Brain microvascular endothelial cell (primary cell): ENCODE data around the gene KRT26.
"Not testable (repeated sequence)": the region's sequence is repeated elsewhere in the genome, so short reads cannot be mapped to it uniquely, and the experiment has no call there.

Experiments
- DNase-seq: peaks from one replicate; pipeline ENCODE4 v3.0.0-alpha.2; 2020
- H3K27ac ChIP-seq: fragments of 250-450 bp; sonication (Bioruptor Pico); 2 replicates; pipeline ENCODE4 v1.5.1; 2020; ENCODE audit warnings: mild to moderate bottlenecking, moderate library complexity
- H3K27me3 ChIP-seq: fragments of 250-450 bp; sonication (Bioruptor Pico); replicated peaks from 2 replicates; pipeline ENCODE4 v1.5.1; 2020; ENCODE audit warnings: mild to moderate bottlenecking
- H3K36me3 ChIP-seq: fragments of 250-450 bp; sonication (Bioruptor Pico); replicated peaks from 2 replicates; pipeline ENCODE4 v1.5.1; 2020; ENCODE audit warnings: mild to moderate bottlenecking
- H3K4me3 ChIP-seq: 2 replicates; pipeline ENCODE4 v1.5.1; 2011; ENCODE audit warnings: low read depth, mild to moderate bottlenecking, control low read depth, low read length, moderate library complexity
- CTCF ChIP-seq: IDR thresholded peaks from 2 replicates; pipeline ENCODE4 v1.5.1; 2011; ENCODE audit warnings: low read depth, mild to moderate bottlenecking, moderate library complexity, low read length, control low read depth, inconsistent platforms; ENCODE audit errors: missing control alignments
- in situ Hi-C: cut with HindIII; loops from 2 replicates; pipeline ENCODE4 v1.10.0; 2017; ENCODE audit warnings: low sequenced_read_pairs, low pct_ligation_motif_present

The KRT26 gene

GRCh38 chr17:40818343-40818732, 46.3 kb upstream of the KRT26 start:
- Histone ChIP-seq H3K4me3 (peak overlapping the region; percentile 59), H3K27me3 (no peaks in the 10 kb centered on the region), H3K27ac (peak overlapping the region; percentile 82), H3K36me3 (peaks cover 8% of the 10 kb centered on the region)
- no peak for TF ChIP-seq CTCF
- no peak for DNase-seq
- in situ Hi-C loops, result no loop called here

- TF ChIP-seq CTCF, result no peak
- Histone ChIP-seq H3K27ac (no peak overlapping the region), H3K27me3 (no peaks in the 10 kb centered on the region), H3K4me3 (no peak overlapping the region), H3K36me3 (peaks cover 8% of the 10 kb centered on the region)
- no peak for DNase-seq
- in situ Hi-C loops, result no loop called here
These were observed 45.2 kb upstream of the KRT26 start for GRCh38 chr17:40817103-40817682.

- no peak for TF ChIP-seq CTCF
- in situ Hi-C loops, result no loop called here
- Histone ChIP-seq H3K27me3 (no peaks in the 10 kb centered on the region), H3K36me3 (peaks cover 8% of the 10 kb centered on the region), H3K4me3 (no peak overlapping the region), H3K27ac (no peak overlapping the region)
- no peak for DNase-seq
These were observed 44.6 kb upstream of the KRT26 start for GRCh38 chr17:40816569-40816968.

- H3K4me3 ChIP-seq, result no peak overlapping the region
- DNase-seq, result no peak
- TF ChIP-seq CTCF, result no peak
- H3K27ac ChIP-seq, result no peak overlapping the region
- H3K36me3 ChIP-seq, result peaks cover 8% of the 10 kb centered on the region
- in situ Hi-C loops, result no loop called here
- no peaks in the 10 kb centered on the region for H3K27me3 ChIP-seq
These were observed 43.4 kb upstream of the KRT26 start for GRCh38 chr17:40815381-40815780.

- in situ Hi-C loops, H3K27ac ChIP-seq, DNase-seq, H3K4me3 ChIP-seq, H3K36me3 ChIP-seq, H3K27me3 ChIP-seq: not testable (repeated sequence)
These were observed 42.7 kb upstream of the KRT26 start for GRCh38 chr17:40814657-40815056.

- H3K36me3 ChIP-seq, result peaks cover 8% of the 10 kb centered on the region
- H3K27me3 ChIP-seq, result no peaks in the 10 kb centered on the region
- DNase-seq, result no peak
- in situ Hi-C loops, result no loop called here
- no peak for TF ChIP-seq CTCF
- H3K4me3 ChIP-seq, result no peak overlapping the region
- H3K27ac ChIP-seq, result no peak overlapping the region
These were observed 41.8 kb upstream of the KRT26 start for GRCh38 chr17:40813804-40814203.
